Neural crest cell (in vitro differentiated cells): ENCODE measurements around the gene KSR1. TPM values are rescaled to one million over a fixed set of nuclear protein-coding genes. Genes with fewer than 3 reads are reported as not detected.
A peak's percentile ranks its signal among the peaks of the same experiment; 100 is the strongest.

ENCODE experiments used
- DNase-seq: peaks from one replicate; pipeline ENCODE4 v3.0.0; 2021; ENCODE audit warnings: low read depth, mixed read lengths, low spot score
- H3K27ac Mint-ChIP-seq: one replicate; pipeline ENCODE4 v1.8.0; 2021; ENCODE audit warnings: mild to moderate bottlenecking, mixed read lengths; ENCODE audit not compliant: unreplicated experiment
- H3K27me3 Mint-ChIP-seq: 2 replicates; pipeline ENCODE4 v1.8.0; 2021; ENCODE audit warnings: low read depth, mild to moderate bottlenecking, mixed read lengths
- H3K36me3 Mint-ChIP-seq: 2 replicates; pipeline ENCODE4 v1.8.0; 2021; ENCODE audit warnings: low read depth, mild to moderate bottlenecking, mixed read lengths
- H3K4me1 Mint-ChIP-seq: 2 replicates; pipeline ENCODE4 v1.8.0; 2021; ENCODE audit warnings: mixed read lengths
- H3K4me3 Mint-ChIP-seq: one replicate; pipeline ENCODE4 v1.8.0; 2021; ENCODE audit warnings: mild to moderate bottlenecking, mixed read lengths
- H3K9me3 Mint-ChIP-seq: 2 replicates; pipeline ENCODE4 v1.8.0; 2021; ENCODE audit warnings: mixed read lengths
- CTCF ChIP-seq: fragments of 200-600 bp; sonication (generic); conservative IDR thresholded peaks from 2 replicates; pipeline ENCODE4 v1.5.0; 2021; ENCODE audit warnings: antibody characterized with exemption, mild to moderate bottlenecking
- total RNA-seq: library from RNA; stranded (reverse); gene quantifications from 2 replicates; pipeline ENCODE4 v1.2.1, GENCODE V29; 2021

KSR1 gene
- total RNA-seq, 1 donor from 2014 or later = 28.0 TPM

- H3K27me3 Mint-ChIP-seq = no peaks in the 10 kb centered on the region
- no peak overlapping the region for H3K4me3 Mint-ChIP-seq
- peaks cover 61% of the 10 kb centered on the region for H3K4me1 Mint-ChIP-seq
- no peak for TF ChIP-seq CTCF
- H3K9me3 Mint-ChIP-seq = no peaks in the 10 kb centered on the region
- no peak for DNase-seq
- H3K36me3 Mint-ChIP-seq = no peaks in the 10 kb centered on the region
- peak overlapping the region; percentile 82 for H3K27ac Mint-ChIP-seq
Observed at GRCh38 chr17:27519550-27519949, 63.3 kb downstream of the KSR1 start.

GRCh38 chr17:27520491-27521185 is 64.4 kb downstream of the KSR1 start:
- H3K4me1 Mint-ChIP-seq = peaks cover 54% of the 10 kb centered on the region
- TF ChIP-seq CTCF = no peak
- no peaks in the 10 kb centered on the region for H3K36me3 Mint-ChIP-seq
- peak overlapping the region; percentile 95 for H3K27ac Mint-ChIP-seq
- H3K9me3 Mint-ChIP-seq = no peaks in the 10 kb centered on the region
- peak; percentile 45 for DNase-seq
- peak overlapping the region; percentile 54 for H3K4me3 Mint-ChIP-seq
- no peaks in the 10 kb centered on the region for H3K27me3 Mint-ChIP-seq

- no peak overlapping the region for H3K4me3 Mint-ChIP-seq
- H3K9me3 Mint-ChIP-seq = no peaks in the 10 kb centered on the region
- H3K4me1 Mint-ChIP-seq = peaks cover 53% of the 10 kb centered on the region
- DNase-seq = no peak
- H3K36me3 Mint-ChIP-seq = no peaks in the 10 kb centered on the region
- H3K27ac Mint-ChIP-seq = no peak overlapping the region
- no peaks in the 10 kb centered on the region for H3K27me3 Mint-ChIP-seq
- TF ChIP-seq CTCF = no peak
Observed at GRCh38 chr17:27521281-27522027, 65.2 kb downstream of the KSR1 start.

- Mint-ChIP-seq H3K27me3 (no peaks in the 10 kb centered on the region), H3K4me3 (no peak overlapping the region), H3K27ac (no peak overlapping the region), H3K9me3 (no peaks in the 10 kb centered on the region), H3K36me3 (no peaks in the 10 kb centered on the region), H3K4me1 (peaks cover 60% of the 10 kb centered on the region)
- no peak for DNase-seq
- no peak for TF ChIP-seq CTCF
Observed at GRCh38 chr17:27522028-27522635, 65.9 kb downstream of the KSR1 start.

- H3K27ac Mint-ChIP-seq = no peak overlapping the region
- H3K9me3 Mint-ChIP-seq = no peaks in the 10 kb centered on the region
- no peaks in the 10 kb centered on the region for H3K27me3 Mint-ChIP-seq
- no peak overlapping the region for H3K4me3 Mint-ChIP-seq
- no peaks in the 10 kb centered on the region for H3K36me3 Mint-ChIP-seq
- peaks cover 50% of the 10 kb centered on the region for H3K4me1 Mint-ChIP-seq
- no peak for DNase-seq
- no peak for TF ChIP-seq CTCF
Observed at GRCh38 chr17:27523712-27524111, 67.5 kb downstream of the KSR1 start.
